Gastroesophageal sphincter (tissue), 3 donors: ENCODE results near the gene TMCC3.

Experiments used
- CTCF ChIP-seq, 4 experiments: fragments of 200-600 bp in 2 of 4; fragments of 450-650 bp in 2 of 4; sonication (generic) in 1 of 4; IDR thresholded peaks; one replicate each; pipeline ENCODE4 v1.5.1; 2017 to 2019; ENCODE audit warnings: antibody characterized with exemption in 4 of 4, mild to moderate bottlenecking in 2 of 4, moderate library complexity in 2 of 4
- EP300 ChIP-seq: sonication (generic); formaldehyde crosslinking; IDR thresholded peaks from one replicate; pipeline ENCODE4 v1.6.1; 2017; ENCODE audit warnings: antibody characterized with exemption, mild to moderate bottlenecking
- POLR2A ChIP-seq, 2 donors: fragments of 450-650 bp; IDR thresholded peaks; one replicate each; pipeline ENCODE4 v1.6.1; 2017; ENCODE audit warnings: antibody characterized with exemption in 2 of 2, mild to moderate bottlenecking in 2 of 2, moderate library complexity in 1 of 2
- POLR2AphosphoS5 ChIP-seq: sonication (generic); formaldehyde crosslinking; IDR thresholded peaks from one replicate; pipeline ENCODE4 v1.6.1; 2017; ENCODE audit warnings: antibody characterized with exemption

GRCh38 chr12:94686834-94687628 is 36.7 kb upstream of the TMCC3 start:
- no peak for TF ChIP-seq POLR2A (IDR thresholded peaks at IDR 0.05)
- no peak for TF ChIP-seq CTCF (IDR thresholded peaks at IDR 0.05)
- TF ChIP-seq POLR2AphosphoS5 = no peak
- no peak for TF ChIP-seq EP300
